ENCODE measurements around the gene GAS7. TPM values are rescaled to one million over a fixed set of nuclear protein-coding genes. Genes with fewer than 3 reads are reported as not detected.

GAS7 gene
- total and polyA plus RNA-seq, 10 of the 15 experiments (the other 5 are each of a cell fraction or from before 2014, with no cell fraction given), result 2.3 to 53.4 (median 24.0) TPM

DNA sequence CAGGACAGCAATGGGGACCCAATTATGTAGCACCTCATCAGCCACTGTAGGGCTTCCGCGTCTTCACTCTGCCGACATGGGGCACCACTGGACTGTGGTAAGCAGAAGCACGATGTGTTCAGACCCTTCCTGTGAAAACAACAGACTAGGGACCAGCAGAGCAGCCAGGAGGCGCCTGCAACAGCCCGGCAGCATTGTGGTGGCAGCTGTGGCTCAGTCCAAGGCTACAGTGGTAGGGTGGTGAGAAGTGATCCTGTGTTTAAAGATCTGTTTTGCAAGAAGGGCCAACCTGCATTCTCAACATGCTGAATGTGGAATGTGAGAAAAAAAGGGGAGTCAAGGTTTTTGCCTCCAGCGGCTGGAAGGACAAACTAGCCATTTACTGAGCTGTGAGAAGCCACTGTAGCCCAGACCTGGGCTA is 80.8 kb downstream of the GAS7 start (continued):
- TF ChIP-seq RUNX3 (IDR thresholded peaks at IDR 0.05; ENCODE audit: low read length), result no peak

GRCh38 chr17:10116753-10117420 is 81.5 kb downstream of the GAS7 start:
- SMC1A ChIA-PET (ENCODE audit: uncharacterized antibody, unreplicated experiment), result interaction anchor here (1.8 kb wide), 1 partner anchor 31 kb away, joined by 3 read pairs; no protein-coding TSS in a partner anchor
- WGBS (ENCODE audit: insufficient coverage, insufficient replicate concordance, low lambda C conversion rate, missing lambda C conversion rate), result 78% methylated on average over 4 of the region's 5 CpGs
- CTCF ChIA-PET, result interaction anchor here (0.6 kb wide), 1 partner anchor 36 kb away, joined by 3 read pairs; no protein-coding TSS in a partner anchor
- Histone ChIP-seq H3K4me2 (ENCODE audit: control insufficient read depth, insufficient read depth) (no peak overlapping the region), H3K27me3 (replicated peaks in 1 of 2; ENCODE audit: control insufficient read depth in 2 of 2, insufficient read depth in 2 of 2, low read length in 1 of 2) (peaks cover 0 to 1% of the 10 kb centered on the region in 2 experiments; a peak in 1 of 4 replicates), H3K9ac (ENCODE audit: control insufficient read depth, insufficient read depth, low read length) (no peak overlapping the region), H3K4me3 (no peak overlapping the region), H3K36me3 (ENCODE audit: control insufficient read depth in 2 of 2, insufficient read depth in 2 of 2, low read length in 1 of 2) (no peaks in the 10 kb centered on the region), H3K27ac (ENCODE audit: control insufficient read depth, insufficient read depth) (no peak overlapping the region), H2AFZ (ENCODE audit: control insufficient read depth, low read depth, low read length) (no peak overlapping the region), H3K79me2 (ENCODE audit: control insufficient read depth, insufficient read depth, low read length) (no peaks in the 10 kb centered on the region), H3K9me3 (replicated peaks; ENCODE audit: control insufficient read depth, insufficient read depth, low read length) (no peaks in the 10 kb centered on the region; the same call in 2 of the 3 replicates), H3K4me1 (ENCODE audit: control insufficient read depth, insufficient read depth, low read length) (peaks cover 46% of the 10 kb centered on the region), H4K20me1 (ENCODE audit: control insufficient read depth, insufficient read depth) (no peaks in the 10 kb centered on the region)
- no peak for FAIRE-seq
- RAD21 ChIA-PET (ENCODE audit: unreplicated experiment), result no interaction called here
- in situ Hi-C loops (cut with MboI) (no loop called here), intact Hi-C loops (cut with micrococcal nuclease; ENCODE audit: unreplicated experiment) (no loop called here)
- no TSS peak for BruUV-seq (replicated peaks)
- no peak for ATAC-seq
- DNase-seq (ENCODE audit: low read depth, low spot score), result no peak
- POLR2A ChIA-PET, result no interaction called here
- TF ChIP-seq POLR2A (IDR thresholded peaks at IDR 0.05; ENCODE audit: low read depth, low read length) (no peak), MYB (IDR thresholded peaks at IDR 0.05; ENCODE audit: borderline replicate concordance, low read depth, low read length) (no peak), SUZ12 (IDR thresholded peaks at IDR 0.05; ENCODE audit: unreplicated experiment) (no peak), TAF1 (IDR thresholded peaks at IDR 0.05; ENCODE audit: borderline replicate concordance, low read depth, low read length) (no peak), ZBTB33 (IDR thresholded peaks at IDR 0.05) (no peak), PAX5 (IDR thresholded peaks at IDR 0.05; ENCODE audit: borderline replicate concordance, low read depth, low read length) (no peak), ATF7 (IDR thresholded peaks at IDR 0.05; ENCODE audit: low read depth) (no peak), KLF5 (IDR thresholded peaks at IDR 0.05; ENCODE audit: partially characterized antibody) (no peak), EP300 (IDR thresholded peaks at IDR 0.05; ENCODE audit: borderline replicate concordance in 1 of 2, control insufficient read depth in 1 of 2, low read depth in 2 of 2, low read length in 2 of 2) (no peak), CREB1 (IDR thresholded peaks at IDR 0.05; ENCODE audit: low read depth) (no peak), POLR2AphosphoS2 (IDR thresholded peaks at IDR 0.05; ENCODE audit: low read depth, low read length) (no peak), RBBP5 (conservative IDR thresholded peaks at IDR 0.05) (no peak)
- TF ChIP-seq, protein P1, sequence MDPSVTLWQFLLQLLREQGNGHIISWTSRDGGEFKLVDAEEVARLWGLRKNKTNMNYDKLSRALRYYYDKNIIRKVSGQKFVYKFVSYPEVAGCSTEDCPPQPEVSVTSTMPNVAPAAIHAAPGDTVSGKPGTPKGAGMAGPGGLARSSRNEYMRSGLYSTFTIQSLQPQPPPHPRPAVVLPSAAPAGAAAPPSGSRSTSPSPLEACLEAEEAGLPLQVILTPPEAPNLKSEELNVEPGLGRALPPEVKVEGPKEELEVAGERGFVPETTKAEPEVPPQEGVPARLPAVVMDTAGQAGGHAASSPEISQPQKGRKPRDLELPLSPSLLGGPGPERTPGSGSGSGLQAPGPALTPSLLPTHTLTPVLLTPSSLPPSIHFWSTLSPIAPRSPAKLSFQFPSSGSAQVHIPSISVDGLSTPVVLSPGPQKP (IDR thresholded peaks at IDR 0.05; ENCODE audit: low read depth, low read length), result no peak
- TF ChIP-seq, protein P2, sequence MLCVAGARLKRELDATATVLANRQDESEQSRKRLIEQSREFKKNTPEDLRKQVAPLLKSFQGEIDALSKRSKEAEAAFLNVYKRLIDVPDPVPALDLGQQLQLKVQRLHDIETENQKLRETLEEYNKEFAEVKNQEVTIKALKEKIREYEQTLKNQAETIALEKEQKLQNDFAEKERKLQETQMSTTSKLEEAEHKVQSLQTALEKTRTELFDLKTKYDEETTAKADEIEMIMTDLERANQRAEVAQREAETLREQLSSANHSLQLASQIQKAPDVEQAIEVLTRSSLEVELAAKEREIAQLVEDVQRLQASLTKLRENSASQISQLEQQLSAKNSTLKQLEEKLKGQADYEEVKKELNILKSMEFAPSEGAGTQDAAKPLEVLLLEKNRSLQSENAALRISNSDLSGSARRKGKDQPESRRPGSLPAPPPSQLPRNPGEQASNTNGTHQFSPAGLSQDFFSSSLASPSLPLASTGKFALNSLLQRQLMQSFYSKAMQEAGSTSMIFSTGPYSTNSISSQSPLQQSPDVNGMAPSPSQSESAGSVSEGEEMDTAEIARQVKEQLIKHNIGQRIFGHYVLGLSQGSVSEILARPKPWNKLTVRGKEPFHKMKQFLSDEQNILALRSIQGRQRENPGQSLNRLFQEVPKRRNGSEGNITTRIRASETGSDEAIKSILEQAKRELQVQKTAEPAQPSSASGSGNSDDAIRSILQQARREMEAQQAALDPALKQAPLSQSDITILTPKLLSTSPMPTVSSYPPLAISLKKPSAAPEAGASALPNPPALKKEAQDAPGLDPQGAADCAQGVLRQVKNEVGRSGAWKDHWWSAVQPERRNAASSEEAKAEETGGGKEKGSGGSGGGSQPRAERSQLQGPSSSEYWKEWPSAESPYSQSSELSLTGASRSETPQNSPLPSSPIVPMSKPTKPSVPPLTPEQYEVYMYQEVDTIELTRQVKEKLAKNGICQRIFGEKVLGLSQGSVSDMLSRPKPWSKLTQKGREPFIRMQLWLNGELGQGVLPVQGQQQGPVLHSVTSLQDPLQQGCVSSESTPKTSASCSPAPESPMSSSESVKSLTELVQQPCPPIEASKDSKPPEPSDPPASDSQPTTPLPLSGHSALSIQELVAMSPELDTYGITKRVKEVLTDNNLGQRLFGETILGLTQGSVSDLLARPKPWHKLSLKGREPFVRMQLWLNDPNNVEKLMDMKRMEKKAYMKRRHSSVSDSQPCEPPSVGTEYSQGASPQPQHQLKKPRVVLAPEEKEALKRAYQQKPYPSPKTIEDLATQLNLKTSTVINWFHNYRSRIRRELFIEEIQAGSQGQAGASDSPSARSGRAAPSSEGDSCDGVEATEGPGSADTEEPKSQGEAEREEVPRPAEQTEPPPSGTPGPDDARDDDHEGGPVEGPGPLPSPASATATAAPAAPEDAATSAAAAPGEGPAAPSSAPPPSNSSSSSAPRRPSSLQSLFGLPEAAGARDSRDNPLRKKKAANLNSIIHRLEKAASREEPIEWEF (IDR thresholded peaks at IDR 0.05; ENCODE audit: insufficient replicate concordance, low read depth, low read length), result no peak
